Stimulated activated CD4-positive, alpha-beta T cell treated with anti-CD3 and anti-CD28 coated beads, Interleukin-15, amount 100 ng/mL, for 1 hour (primary cell): Measurements from ENCODE around the gene DPH6.

Experiments used
- DNase-seq, 2 donors: peaks; one replicate each; pipeline ENCODE4 v3.0.0-alpha.2; 2020; ENCODE audit warnings: low read depth in 1 of 2, low spot score in 1 of 2

Gene DPH6

GRCh38 chr15:35487417-35487816 lies 58.5 kb downstream of the DPH6 start:
- no peak for DNase-seq

- DNase-seq: no peak
These were observed 59.7 kb downstream of the DPH6 start for GRCh38 chr15:35486296-35486695.

GRCh38 chr15:35485411-35485810 lies 60.6 kb downstream of the DPH6 start:
- no peak for DNase-seq

GRCh38 chr15:35484231-35484945 lies 61.6 kb downstream of the DPH6 start:
- no peak for DNase-seq

- DNase-seq: no peak
These were observed 64.0 kb downstream of the DPH6 start for GRCh38 chr15:35481992-35482391.

- DNase-seq: no peak
These were observed 64.9 kb downstream of the DPH6 start for GRCh38 chr15:35481064-35481463.

- DNase-seq: no peak
These were observed 66.5 kb downstream of the DPH6 start for GRCh38 chr15:35479423-35479822.

- no peak for DNase-seq
These were observed 68.4 kb downstream of the DPH6 start for GRCh38 chr15:35477312-35478262.

GRCh38 chr15:35471024-35471423 lies 74.9 kb downstream of the DPH6 start:
- no peak for DNase-seq

GRCh38 chr15:35470441-35470840 lies 75.5 kb downstream of the DPH6 start:
- no peak for DNase-seq

- DNase-seq: no peak
These were observed 79.5 kb downstream of the DPH6 start for GRCh38 chr15:35466476-35466875.

- DNase-seq: no peak
These were observed 80.2 kb downstream of the DPH6 start for GRCh38 chr15:35465783-35466182.

GRCh38 chr15:35460616-35461015 lies 85.3 kb downstream of the DPH6 start:
- no peak for DNase-seq

- DNase-seq: no peak
These were observed 87.6 kb downstream of the DPH6 start for GRCh38 chr15:35458176-35458856.

GRCh38 chr15:35455201-35455600 lies 90.8 kb downstream of the DPH6 start:
- DNase-seq: no peak

- DNase-seq: no peak
These were observed 95.5 kb downstream of the DPH6 start for GRCh38 chr15:35450492-35450891.

GRCh38 chr15:35448294-35448693 lies 97.7 kb downstream of the DPH6 start:
- DNase-seq: no peak

- no peak for DNase-seq
These were observed 100.1 kb downstream of the DPH6 start for GRCh38 chr15:35445891-35446290.

GRCh38 chr15:35444557-35445204 lies 101.3 kb downstream of the DPH6 start:
- DNase-seq: no peak

- no peak for DNase-seq
These were observed 102.6 kb downstream of the DPH6 start for GRCh38 chr15:35443376-35443775.

GRCh38 chr15:35442742-35443141 lies 103.2 kb downstream of the DPH6 start:
- no peak for DNase-seq
